Neuron (in vitro differentiated cells): Measurements from ENCODE around the gene KRTAP13-4.

ENCODE experiments used
- H2AFZ ChIP-seq: one replicate; pipeline ENCODE4 v1.6.1; 2013; ENCODE audit warnings: low read depth, mild to moderate bottlenecking, inconsistent platforms, low read length, moderate library complexity
- H3K27me3 ChIP-seq: one replicate; pipeline ENCODE4 v1.6.1; 2013; ENCODE audit warnings: low read length; ENCODE audit not compliant: insufficient read depth
- H3K36me3 ChIP-seq: one replicate; pipeline ENCODE4 v1.6.1; 2013; ENCODE audit warnings: low read length; ENCODE audit not compliant: insufficient read depth
- H3K4me1 ChIP-seq: one replicate; pipeline ENCODE4 v1.6.1; 2013; ENCODE audit warnings: low read length; ENCODE audit not compliant: insufficient read depth
- H3K4me3 ChIP-seq: 2 replicates; pipeline ENCODE4 v1.5.1; 2013; ENCODE audit warnings: mild to moderate bottlenecking, low read length, moderate library complexity
- H3K9me3 ChIP-seq: one replicate; pipeline ENCODE4 v1.6.1; 2013; ENCODE audit warnings: low read length

Gene KRTAP13-4

GRCh38 chr21:30430170-30430655, at the start of gene KRTAP13-4:
KRTAP13-4 (plus strand) TSS chr21:30430220; CDS start chr21:30430276, 56 bp downstream.
- H2AFZ ChIP-seq = no peak within 1 kb of the TSS
- no peak within 1 kb of the TSS for H3K4me3 ChIP-seq
- no peaks in the 10 kb centered on the region for H3K27me3 ChIP-seq
- no peaks in the 10 kb centered on the region for H3K9me3 ChIP-seq
- H3K36me3 ChIP-seq = no peaks in the 10 kb centered on the region
- peaks cover 3% of the 10 kb centered on the region for H3K4me1 ChIP-seq

- no peak overlapping the region for H3K4me3 ChIP-seq
- no peaks in the 10 kb centered on the region for H3K36me3 ChIP-seq
- no peak overlapping the region for H2AFZ ChIP-seq
- no peaks in the 10 kb centered on the region for H3K9me3 ChIP-seq
- no peaks in the 10 kb centered on the region for H3K27me3 ChIP-seq
- H3K4me1 ChIP-seq = no peaks in the 10 kb centered on the region
Measured at GRCh38 chr21:30382201-30382600, 47.8 kb upstream of the KRTAP13-4 start.

GRCh38 chr21:30391492-30392025, 38.5 kb upstream of the KRTAP13-4 start:
- H2AFZ ChIP-seq = no peak overlapping the region
- H3K4me3 ChIP-seq = no peak overlapping the region
- H3K36me3 ChIP-seq = no peaks in the 10 kb centered on the region
- H3K27me3 ChIP-seq = no peaks in the 10 kb centered on the region
- H3K9me3 ChIP-seq = no peaks in the 10 kb centered on the region
- no peaks in the 10 kb centered on the region for H3K4me1 ChIP-seq

- Histone ChIP-seq H3K27me3 (no peaks in the 10 kb centered on the region), H3K36me3 (no peaks in the 10 kb centered on the region), H3K9me3 (no peaks in the 10 kb centered on the region), H3K4me3 (no peak within 1 kb of the TSS), H2AFZ (no peak within 1 kb of the TSS), H3K4me1 (no peaks in the 10 kb centered on the region)
Measured at GRCh38 chr21:30395731-30396130, 34.3 kb upstream of the KRTAP13-4 start, which contains the start of gene KRTAP13-1. KRTAP13-1 (plus strand) TSS chr21:30396031; CDS start chr21:30396087, 56 bp downstream.

GRCh38 chr21:30408782-30409494, 21.1 kb upstream of the KRTAP13-4 start:
- peak overlapping the region; percentile 56 for H2AFZ ChIP-seq
- no peaks in the 10 kb centered on the region for H3K36me3 ChIP-seq
- no peaks in the 10 kb centered on the region for H3K9me3 ChIP-seq
- H3K4me3 ChIP-seq = no peak overlapping the region
- H3K27me3 ChIP-seq = no peaks in the 10 kb centered on the region
- no peaks in the 10 kb centered on the region for H3K4me1 ChIP-seq

- no peak overlapping the region for H2AFZ ChIP-seq
- no peak overlapping the region for H3K4me3 ChIP-seq
- no peaks in the 10 kb centered on the region for H3K36me3 ChIP-seq
- H3K9me3 ChIP-seq = no peaks in the 10 kb centered on the region
- H3K27me3 ChIP-seq = no peaks in the 10 kb centered on the region
- H3K4me1 ChIP-seq = no peaks in the 10 kb centered on the region
Measured at GRCh38 chr21:30415993-30416392, 14.0 kb upstream of the KRTAP13-4 start.

GRCh38 chr21:30425826-30426225, 4.2 kb upstream of the KRTAP13-4 start, which contains the start of gene KRTAP13-3:
KRTAP13-3 (minus strand) TSS chr21:30425926; CDS start chr21:30425912, 14 bp downstream.
- H3K4me3 ChIP-seq = no peak within 1 kb of the TSS
- no peaks in the 10 kb centered on the region for H3K36me3 ChIP-seq
- H3K27me3 ChIP-seq = no peaks in the 10 kb centered on the region
- H3K4me1 ChIP-seq = peaks cover 3% of the 10 kb centered on the region
- no peak within 1 kb of the TSS for H2AFZ ChIP-seq
- no peaks in the 10 kb centered on the region for H3K9me3 ChIP-seq

- Histone ChIP-seq H3K4me3 (no peak overlapping the region), H3K9me3 (no peaks in the 10 kb centered on the region), H3K27me3 (no peaks in the 10 kb centered on the region), H3K36me3 (no peaks in the 10 kb centered on the region), H2AFZ (no peak overlapping the region), H3K4me1 (peaks cover 3% of the 10 kb centered on the region)
Measured at GRCh38 chr21:30426731-30427130, 3.3 kb upstream of the KRTAP13-4 start.

GRCh38 chr21:30434033-30434631, 4.1 kb downstream of the KRTAP13-4 start:
- Histone ChIP-seq H3K4me3 (no peak overlapping the region), H3K9me3 (no peaks in the 10 kb centered on the region), H3K36me3 (no peaks in the 10 kb centered on the region), H3K27me3 (no peaks in the 10 kb centered on the region), H2AFZ (no peak overlapping the region), H3K4me1 (peaks cover 3% of the 10 kb centered on the region)

GRCh38 chr21:30437010-30437565, 7.1 kb downstream of the KRTAP13-4 start:
- H3K36me3 ChIP-seq = no peaks in the 10 kb centered on the region
- H2AFZ ChIP-seq = no peak overlapping the region
- no peaks in the 10 kb centered on the region for H3K4me1 ChIP-seq
- H3K27me3 ChIP-seq = no peaks in the 10 kb centered on the region
- no peak overlapping the region for H3K4me3 ChIP-seq
- no peaks in the 10 kb centered on the region for H3K9me3 ChIP-seq

GRCh38 chr21:30439975-30440374, 10.0 kb downstream of the KRTAP13-4 start, which contains the start of gene KRTAP15-1:
KRTAP15-1 (plus strand) TSS chr21:30440275; CDS start chr21:30440328, 53 bp downstream.
- no peak within 1 kb of the TSS for H2AFZ ChIP-seq

GRCh38 chr21:30443226-30443625, 13.2 kb downstream of the KRTAP13-4 start:
- no peaks in the 10 kb centered on the region for H3K36me3 ChIP-seq
- H3K27me3 ChIP-seq = no peaks in the 10 kb centered on the region
- no peak overlapping the region for H2AFZ ChIP-seq
- H3K4me1 ChIP-seq = no peaks in the 10 kb centered on the region
- no peak overlapping the region for H3K4me3 ChIP-seq
- H3K9me3 ChIP-seq = no peaks in the 10 kb centered on the region

More at GRCh38 chr21:30439975-30440374, 10.0 kb downstream of the KRTAP13-4 start, which contains the start of gene KRTAP15-1:
- H3K4me1 ChIP-seq = no peaks in the 10 kb centered on the region
- no peaks in the 10 kb centered on the region for H3K36me3 ChIP-seq
- H3K9me3 ChIP-seq = no peaks in the 10 kb centered on the region
- no peak within 1 kb of the TSS for H3K4me3 ChIP-seq
- no peaks in the 10 kb centered on the region for H3K27me3 ChIP-seq

GRCh38 chr21:30444204-30444603, 14.2 kb downstream of the KRTAP13-4 start:
- Histone ChIP-seq H3K36me3 (no peaks in the 10 kb centered on the region), H3K27me3 (no peaks in the 10 kb centered on the region), H3K9me3 (no peaks in the 10 kb centered on the region), H2AFZ (no peak overlapping the region), H3K4me1 (no peaks in the 10 kb centered on the region), H3K4me3 (no peak overlapping the region)
